ENCODE data around the gene LIMCH1. TPM values are rescaled to one million over a fixed set of nuclear protein-coding genes. Genes with fewer than 3 reads are reported as not detected.

The LIMCH1 gene
- total and polyA plus RNA-seq, 2 of the 8 experiments (the other 6 are each of a cell fraction or from before 2014, with no cell fraction given) = 2.7 to 3.0 TPM

DNA sequence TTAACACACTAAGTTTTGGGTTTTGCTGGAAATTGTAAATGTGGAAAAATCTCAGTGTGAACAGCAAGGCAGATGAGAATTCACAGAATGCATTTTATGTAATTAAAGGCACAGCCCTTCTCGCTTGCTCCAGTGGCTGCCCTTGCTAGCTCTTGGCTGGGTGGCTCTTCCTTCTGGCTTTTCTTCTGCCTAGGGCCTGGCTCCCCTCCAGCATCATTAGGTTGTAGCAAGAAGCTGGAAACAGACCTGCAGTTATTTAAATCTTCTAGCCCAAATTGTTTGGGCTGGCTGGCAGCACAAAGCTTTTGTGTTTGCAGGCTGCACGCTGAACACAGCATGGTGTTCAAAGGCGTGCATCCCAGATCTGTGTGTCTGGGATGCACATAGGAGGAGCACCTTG is 56.5 kb downstream of the LIMCH1 start:
- Histone ChIP-seq H2BK12ac (ENCODE audit: low read depth, low read length) (no peak overlapping the region), H2BK15ac (ENCODE audit: low read length) (no peak overlapping the region), H3K27me3 (replicated peaks in 1 of 4; ENCODE audit: control insufficient read depth in 3 of 4, extremely low read depth in 1 of 4, insufficient read depth in 3 of 4, low read length in 3 of 4) (no peaks in the 10 kb centered on the region), H4K20me1 (replicated peaks in 1 of 2; ENCODE audit: control insufficient read depth in 1 of 2, insufficient read depth in 2 of 2, low read length in 2 of 2) (no peaks in the 10 kb centered on the region), H3K4me2 (ENCODE audit: insufficient read depth in 1 of 2, low read depth in 2 of 2, low read length in 2 of 2) (no peak overlapping the region), H3K18ac (ENCODE audit: extremely low read depth, low read length) (no peak overlapping the region), H2BK120ac (replicated peaks; ENCODE audit: low read depth, low read length) (no peak overlapping the region), H3K23me2 (ENCODE audit: low read depth, low read length) (no peaks in the 10 kb centered on the region), H3K56ac (replicated peaks; ENCODE audit: insufficient read length, low read depth, low read length) (no peak overlapping the region), H3K14ac (ENCODE audit: insufficient read length) (no peak overlapping the region), H3K23ac (ENCODE audit: insufficient read length) (no peak overlapping the region), H3K4me3 (ENCODE audit: extremely low read depth in 1 of 4, insufficient read depth in 2 of 4, low read depth in 3 of 4, low read length in 4 of 4) (no peak overlapping the region), H3K9ac (replicated peaks in 1 of 4; ENCODE audit: extremely low read depth in 1 of 4, low read depth in 3 of 4, low read length in 3 of 4) (no peak overlapping the region), H4K8ac (ENCODE audit: extremely low read depth, insufficient read depth, low read length) (no peak overlapping the region), H3K4ac (replicated peaks; ENCODE audit: insufficient read length, low read depth, low read length) (no peak overlapping the region), H3K79me1 (ENCODE audit: low read depth, low read length) (no peaks in the 10 kb centered on the region), H3K36me3 (ENCODE audit: control insufficient read depth in 2 of 4, insufficient read depth in 4 of 4, low read length in 3 of 4) (no peaks in the 10 kb centered on the region), H2AK5ac (ENCODE audit: low read depth, low read length) (no peak overlapping the region), H2AFZ (ENCODE audit: low read length) (no peak overlapping the region), H4K91ac (replicated peaks; ENCODE audit: insufficient read length, low read length) (no peak overlapping the region), H3K79me2 (ENCODE audit: control insufficient read depth in 1 of 2, insufficient read depth in 2 of 2, low read length in 2 of 2) (no peaks in the 10 kb centered on the region), H2BK5ac (ENCODE audit: low read depth, low read length) (no peak overlapping the region), H3K9me3 (ENCODE audit: insufficient read depth in 2 of 2, low read depth in 1 of 2, low read length in 1 of 2) (no peaks in the 10 kb centered on the region), H4K5ac (ENCODE audit: insufficient read length, low read depth, low read length) (no peak overlapping the region), H3K4me1 (replicated peaks in 1 of 4; ENCODE audit: control insufficient read depth in 3 of 4, insufficient read depth in 4 of 4, low read length in 3 of 4) (no peaks in the 10 kb centered on the region), H3K27ac (ENCODE audit: low read depth, low read length) (no peak overlapping the region), H2BK20ac (ENCODE audit: low read length) (no peak overlapping the region)
- TF ChIP-seq SUZ12 (IDR thresholded peaks at IDR 0.05; ENCODE audit: low read length) = no peak
- TF ChIP-seq TEAD4 (IDR thresholded peaks at IDR 0.05; ENCODE audit: low read depth, low read length) = no peak
- TF ChIP-seq TAF7 (optimal IDR thresholded peaks at IDR 0.05; ENCODE audit: borderline replicate concordance, low read depth, low read length) = no peak
- TF ChIP-seq SAP30 (IDR thresholded peaks at IDR 0.05; ENCODE audit: insufficient read depth, insufficient replicate concordance, low read length) = no peak
- TF ChIP-seq, protein P1, sequence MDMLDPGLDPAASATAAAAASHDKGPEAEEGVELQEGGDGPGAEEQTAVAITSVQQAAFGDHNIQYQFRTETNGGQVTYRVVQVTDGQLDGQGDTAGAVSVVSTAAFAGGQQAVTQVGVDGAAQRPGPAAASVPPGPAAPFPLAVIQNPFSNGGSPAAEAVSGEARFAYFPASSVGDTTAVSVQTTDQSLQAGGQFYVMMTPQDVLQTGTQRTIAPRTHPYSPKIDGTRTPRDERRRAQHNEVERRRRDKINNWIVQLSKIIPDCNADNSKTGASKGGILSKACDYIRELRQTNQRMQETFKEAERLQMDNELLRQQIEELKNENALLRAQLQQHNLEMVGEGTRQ (IDR thresholded peaks at IDR 0.05; ENCODE audit: low read length) = no peak
- TF ChIP-seq BACH1 (IDR thresholded peaks at IDR 0.05; ENCODE audit: low read length) = no peak
- TF ChIP-seq CHD1 (IDR thresholded peaks at IDR 0.05; ENCODE audit: low read depth, low read length) = no peak
- no peak for TF ChIP-seq CBX5 (IDR thresholded peaks at IDR 0.05; ENCODE audit: low read depth, low read length)
- DNase-seq (ENCODE audit: low read depth in 1 of 2, low spot score in 2 of 2) = no peak
- ChIA-PET POLR2A (ENCODE audit: partially characterized antibody) (no interaction called here), CTCF (ENCODE audit: partially characterized antibody) (interaction anchor here (1.8 kb wide), 1 partner anchor 68 kb away, joined by 4 read pairs; no protein-coding TSS in a partner anchor)
- WGBS, 2 experiments (ENCODE audit: extremely low coverage in 1 of 2, insufficient coverage in 1 of 2, insufficient read length in 1 of 2, insufficient replicate concordance in 2 of 2, low coverage in 1 of 2, low lambda C conversion rate in 2 of 2, missing lambda C conversion rate in 1 of 2) = 87% methylated on average over 3 of the region's 3 CpGs; no CpG with 5 or more reads in 1 of the 2 experiments
- no peak for FAIRE-seq
